ENCODE data around the gene TADA3.

DNA sequence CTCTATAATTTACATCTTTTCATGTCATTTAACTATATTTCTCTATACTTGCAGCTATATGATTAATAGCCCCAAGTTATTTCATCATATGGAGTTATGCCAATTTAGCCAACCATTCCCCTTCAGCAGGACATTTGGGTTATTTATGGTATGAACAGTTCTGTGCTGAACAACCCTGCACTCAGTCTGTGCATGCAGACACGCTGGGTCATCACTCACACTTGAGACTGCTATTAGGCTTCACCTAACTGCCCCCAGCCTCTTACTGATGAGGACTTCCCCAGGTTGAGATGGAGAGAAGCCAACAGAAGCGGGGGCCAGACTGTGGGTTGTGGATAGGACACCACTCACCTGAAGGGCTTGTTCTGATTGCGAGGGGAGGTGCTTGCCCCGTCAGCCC, 7.3 kb downstream of the TADA3 start:
- TF ChIP-seq CTCF (IDR thresholded peaks at IDR 0.05) = no peak
- TF ChIP-seq POLR2AphosphoS5 (IDR thresholded peaks at IDR 0.05) = no peak

All from breast epithelium (tissue), 3 donors.